NCI-H526 (cell line): Measurements from ENCODE around the gene SELENON.

ENCODE experiments used
- DNase-seq, 2 experiments: peaks; one replicate each; lab custom pipeline; 2025; lab: John Stamatoyannopoulos, UW

SELENON gene, protein sequence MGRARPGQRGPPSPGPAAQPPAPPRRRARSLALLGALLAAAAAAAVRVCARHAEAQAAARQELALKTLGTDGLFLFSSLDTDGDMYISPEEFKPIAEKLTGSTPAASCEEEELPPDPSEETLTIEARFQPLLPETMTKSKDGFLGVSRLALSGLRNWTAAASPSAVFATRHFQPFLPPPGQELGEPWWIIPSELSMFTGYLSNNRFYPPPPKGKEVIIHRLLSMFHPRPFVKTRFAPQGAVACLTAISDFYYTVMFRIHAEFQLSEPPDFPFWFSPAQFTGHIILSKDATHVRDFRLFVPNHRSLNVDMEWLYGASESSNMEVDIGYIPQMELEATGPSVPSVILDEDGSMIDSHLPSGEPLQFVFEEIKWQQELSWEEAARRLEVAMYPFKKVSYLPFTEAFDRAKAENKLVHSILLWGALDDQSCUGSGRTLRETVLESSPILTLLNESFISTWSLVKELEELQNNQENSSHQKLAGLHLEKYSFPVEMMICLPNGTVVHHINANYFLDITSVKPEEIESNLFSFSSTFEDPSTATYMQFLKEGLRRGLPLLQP

DNA sequence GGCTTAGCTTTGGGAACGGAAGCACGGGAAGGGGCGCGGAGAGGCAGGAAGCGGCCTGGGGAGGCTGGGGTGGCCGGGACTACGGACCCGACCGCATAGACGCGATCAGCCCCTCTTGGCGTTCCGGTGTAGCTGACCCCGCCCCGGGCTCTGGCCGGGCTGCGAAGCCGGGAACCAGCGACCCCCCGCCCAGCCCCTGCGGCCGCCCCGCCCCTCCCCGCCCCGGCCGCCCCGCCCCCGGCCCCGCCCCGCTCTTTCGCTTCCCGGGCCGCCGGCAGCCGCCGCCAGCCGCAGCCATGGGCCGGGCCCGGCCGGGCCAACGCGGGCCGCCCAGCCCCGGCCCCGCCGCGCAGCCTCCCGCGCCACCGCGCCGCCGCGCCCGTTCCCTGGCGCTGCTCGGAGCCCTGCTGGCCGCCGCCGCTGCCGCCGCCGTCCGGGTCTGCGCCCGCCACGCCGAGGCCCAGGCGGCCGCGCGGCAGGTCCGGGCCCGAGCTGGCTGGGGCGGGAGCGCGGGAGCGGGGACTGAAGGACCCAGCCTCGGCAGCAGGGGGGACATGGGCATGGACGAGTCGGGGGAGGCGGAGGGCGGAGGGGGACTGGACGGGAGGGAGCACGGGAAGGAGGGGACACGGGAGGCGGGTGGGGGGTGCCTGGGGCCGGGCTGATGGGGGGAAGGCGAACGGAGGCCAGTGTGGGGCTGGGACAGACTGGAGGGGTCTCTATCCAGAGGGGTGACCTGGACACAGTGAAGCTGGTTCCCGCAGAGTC is at the start of gene SELENON:
Gene SELENON, plus strand, starts transcription at position 259 of the 768 bp plus-strand sequence. Its CDS starts 38 bp downstream, at position 297.
- DNase-seq: peak in 1 of 2 experiments; percentile 84

DNA sequence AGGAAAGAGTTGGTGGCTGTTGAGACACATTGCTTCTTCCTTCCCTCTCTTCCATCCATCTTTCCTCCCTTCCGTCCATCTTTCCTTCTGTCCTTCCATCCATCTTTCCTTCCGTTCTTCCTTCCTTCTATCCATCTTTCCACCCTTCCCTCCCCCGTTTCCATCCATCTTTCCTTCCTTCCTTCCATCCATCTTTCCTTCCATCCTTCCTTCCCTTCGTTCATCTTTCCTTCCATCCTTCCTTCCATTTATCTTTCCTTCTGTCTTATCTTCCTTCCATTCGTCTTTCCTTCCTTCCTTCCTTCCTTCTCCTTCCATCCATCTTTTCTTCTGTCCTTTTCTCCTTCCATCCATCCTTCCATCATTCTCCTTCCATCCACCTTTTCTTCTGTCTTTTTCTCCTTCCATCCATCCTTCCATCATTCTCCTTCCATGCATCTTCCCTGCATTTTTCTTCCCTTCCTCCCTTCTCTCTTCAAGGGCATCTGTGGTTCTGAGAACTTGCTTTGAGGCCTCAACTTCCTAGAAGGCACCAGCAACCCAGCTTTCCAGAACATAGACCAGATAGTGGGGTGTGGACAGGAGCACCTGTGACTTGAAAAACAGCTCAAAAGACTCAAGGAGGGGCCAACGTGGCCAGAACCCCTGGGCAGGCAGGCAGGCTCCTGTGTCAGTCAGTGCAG is 48.9 kb upstream of the SELENON start:
- DNase-seq: no peak

DNA sequence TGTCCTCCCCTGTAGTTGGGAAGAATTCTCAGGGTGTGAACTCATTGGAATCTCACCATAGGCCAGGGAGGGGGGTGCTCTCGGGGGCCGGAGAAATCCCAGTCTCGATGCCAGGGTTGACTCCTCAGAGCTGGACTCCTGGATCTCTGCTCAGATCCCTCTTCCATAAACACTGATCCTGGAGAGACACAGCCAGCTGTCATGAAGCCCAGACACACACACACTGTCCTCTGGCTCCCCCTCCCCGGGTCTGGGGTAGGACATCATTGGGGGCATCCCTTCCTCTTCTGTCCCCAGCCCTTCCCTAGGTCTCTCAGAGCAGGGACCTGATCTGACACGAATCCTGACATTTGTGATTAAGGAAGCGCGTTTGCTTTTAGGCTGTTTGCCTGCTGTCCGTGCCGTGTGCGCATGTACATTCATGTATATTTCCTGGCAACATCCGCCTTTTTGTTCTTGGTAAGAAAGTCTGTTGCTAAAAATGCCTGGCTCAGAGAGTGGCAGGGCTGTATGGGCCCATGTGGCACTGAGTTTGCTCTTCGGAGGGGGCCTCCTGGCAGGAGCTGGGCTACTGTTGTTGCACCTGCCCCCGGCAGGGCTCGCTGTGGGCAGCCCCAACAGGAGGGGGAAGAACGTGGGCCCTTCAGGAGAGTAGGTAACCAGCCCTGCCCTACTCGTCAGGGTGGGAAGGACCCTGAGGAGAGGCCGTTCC is 45.4 kb upstream of the SELENON start:
- DNase-seq: no peak

DNA sequence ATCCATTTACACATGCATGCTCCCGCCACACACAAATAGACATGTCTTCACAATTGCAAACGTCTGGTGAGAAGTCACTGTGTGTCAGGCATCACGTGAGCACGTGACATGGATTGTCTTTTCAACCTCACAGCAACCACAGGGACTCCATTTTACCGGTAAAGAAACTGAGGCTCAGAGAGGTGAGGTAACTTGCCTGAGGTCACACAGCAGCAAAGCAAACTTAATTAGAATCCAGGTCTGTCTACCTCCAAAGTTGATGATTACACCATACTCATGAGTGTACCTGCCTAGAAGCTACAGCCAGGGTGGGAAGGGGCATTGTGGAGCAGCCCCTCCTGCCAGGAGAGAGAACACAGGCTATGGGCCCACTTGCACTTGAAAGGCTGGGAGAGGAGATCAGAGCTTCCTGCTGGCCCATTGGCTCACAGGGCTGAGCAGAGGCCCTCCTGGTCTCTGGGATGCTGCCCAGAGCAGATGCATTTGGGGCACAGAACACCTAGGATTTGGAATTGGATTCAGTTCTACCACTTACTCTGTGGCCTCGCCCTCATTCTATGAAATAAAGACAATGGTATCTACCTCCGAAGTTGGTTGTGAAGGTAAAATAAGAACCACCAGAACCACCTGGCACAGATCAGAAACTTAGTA is 44.4 kb upstream of the SELENON start:
- DNase-seq: no peak

DNA sequence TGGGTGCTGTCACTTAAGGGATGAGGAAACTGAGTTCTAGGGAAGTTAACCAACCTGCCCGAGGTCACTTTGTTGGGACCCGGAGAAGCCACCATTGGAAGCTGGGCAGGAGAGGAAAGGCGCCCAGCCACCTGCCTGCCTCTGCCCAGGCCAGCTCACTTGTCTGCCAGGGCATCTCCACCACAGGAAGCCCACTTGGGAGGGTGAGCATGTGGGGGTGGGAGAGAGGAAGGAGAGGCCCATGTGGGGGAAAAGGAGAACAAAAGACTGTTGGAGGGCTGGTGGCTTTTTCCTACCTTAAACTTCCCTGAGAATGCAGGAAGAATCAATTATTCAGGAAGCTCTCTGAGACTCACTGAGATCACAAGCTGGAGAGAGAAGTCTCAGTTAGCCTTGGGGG is 43.8 kb upstream of the SELENON start:
- DNase-seq: no peak

DNA sequence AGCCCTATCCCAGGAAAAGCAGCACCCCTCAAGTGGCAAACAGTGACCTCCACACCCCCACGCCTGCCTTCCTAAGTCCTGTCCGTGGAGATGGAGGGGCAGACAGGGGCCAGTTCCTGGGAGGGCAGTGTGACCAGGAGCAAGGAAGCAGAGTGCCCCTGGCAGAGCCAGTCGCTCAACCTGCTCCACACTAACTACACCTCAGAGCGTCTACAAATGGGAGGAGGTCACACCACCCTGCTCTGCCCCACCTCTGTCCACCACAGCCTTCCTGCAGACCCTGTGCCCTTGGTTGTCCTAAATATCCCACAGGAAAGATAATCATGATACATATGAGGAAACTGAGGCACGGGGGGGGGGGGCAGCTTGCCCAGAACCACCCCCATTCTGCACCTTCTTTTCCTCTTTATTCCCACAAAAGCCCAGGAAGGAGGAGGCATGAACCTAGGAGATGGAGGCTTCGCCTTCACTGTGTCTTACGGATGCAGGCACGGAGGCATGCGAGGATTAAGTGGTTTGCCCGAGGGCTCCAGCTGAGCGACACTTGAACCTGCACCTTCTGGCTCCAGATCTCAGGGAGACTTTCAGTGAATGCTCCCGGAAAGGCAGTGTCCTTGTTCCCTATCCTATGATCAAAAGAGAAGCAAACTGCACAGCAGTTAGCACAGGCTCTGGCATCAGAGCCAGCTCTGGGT is 42.7 kb upstream of the SELENON start:
- DNase-seq: no peak

DNA sequence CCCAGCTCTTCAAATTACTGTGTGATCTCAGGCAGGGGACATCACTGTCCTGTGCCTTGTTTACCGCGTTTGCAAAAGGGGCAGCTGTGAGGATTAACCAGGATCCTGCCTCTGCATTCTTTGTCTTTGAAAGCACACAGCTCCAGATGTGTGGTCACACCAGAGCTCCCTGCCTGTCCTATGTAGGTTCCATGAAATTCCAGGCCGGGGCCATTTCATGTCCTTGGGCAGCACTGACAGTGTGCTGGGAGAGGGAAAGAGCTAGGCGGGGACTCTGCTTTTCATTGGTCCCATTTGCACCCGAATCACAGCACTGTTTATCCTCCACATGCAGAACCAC is 42.2 kb upstream of the SELENON start:
- no peak for DNase-seq

DNA sequence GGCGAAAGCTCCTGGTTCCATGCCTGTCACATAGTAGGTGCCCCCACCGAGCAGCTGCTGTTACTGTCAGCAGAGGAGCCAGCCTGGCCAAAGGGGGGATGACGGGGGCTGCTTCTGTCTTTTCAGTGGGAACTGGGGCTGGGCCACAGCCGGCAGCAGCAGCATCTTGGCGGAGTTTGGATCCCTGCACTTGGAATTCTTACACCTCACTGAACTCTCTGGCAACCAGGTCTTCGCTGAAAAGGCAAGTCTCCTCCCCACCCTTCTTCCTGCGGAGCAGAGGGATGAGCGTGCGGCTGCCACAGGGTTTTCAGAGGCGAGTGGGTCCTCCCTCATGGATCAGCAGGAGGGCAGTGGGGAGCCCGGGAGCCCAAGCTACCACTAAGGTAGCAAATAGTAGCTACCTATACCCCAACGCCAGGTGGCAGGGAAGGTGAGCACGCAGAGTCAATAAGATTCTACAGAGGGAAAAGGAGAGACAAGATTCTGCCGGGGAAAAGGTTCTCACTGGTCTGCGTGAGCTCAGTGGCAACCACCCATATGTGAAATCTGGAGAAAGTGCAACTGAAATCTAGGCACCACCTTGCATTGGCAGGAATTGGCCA is 41.4 kb upstream of the SELENON start:
- DNase-seq: no peak

DNA sequence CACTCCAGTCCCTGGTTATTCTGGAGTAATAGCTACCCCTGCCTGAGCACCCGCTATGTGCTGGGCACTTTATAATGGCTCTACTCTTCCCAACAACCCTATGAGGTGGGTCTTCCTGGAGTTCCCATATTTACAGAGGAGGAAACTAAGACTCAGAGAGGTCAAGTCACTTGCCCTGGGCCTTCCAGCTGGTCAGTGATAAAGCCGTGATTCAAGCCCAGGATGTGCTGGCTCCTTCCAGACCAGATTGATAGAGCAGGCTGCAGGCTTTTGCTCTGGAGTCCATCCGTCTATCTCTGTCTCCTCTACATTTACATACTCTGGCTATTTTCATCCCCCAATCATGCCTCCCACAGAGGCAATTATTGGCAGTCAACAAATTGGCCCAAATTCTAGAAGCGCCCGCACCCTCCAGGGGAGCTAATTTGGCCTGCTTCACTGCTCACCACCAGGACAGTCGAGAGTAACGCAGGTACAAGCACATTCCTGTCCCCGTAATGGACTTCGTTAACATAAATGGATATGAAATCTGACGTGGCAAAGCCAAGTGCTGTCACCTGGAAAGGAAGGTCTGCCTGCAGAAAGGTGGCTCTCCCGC is 39.8 kb upstream of the SELENON start:
- no peak for DNase-seq

DNA sequence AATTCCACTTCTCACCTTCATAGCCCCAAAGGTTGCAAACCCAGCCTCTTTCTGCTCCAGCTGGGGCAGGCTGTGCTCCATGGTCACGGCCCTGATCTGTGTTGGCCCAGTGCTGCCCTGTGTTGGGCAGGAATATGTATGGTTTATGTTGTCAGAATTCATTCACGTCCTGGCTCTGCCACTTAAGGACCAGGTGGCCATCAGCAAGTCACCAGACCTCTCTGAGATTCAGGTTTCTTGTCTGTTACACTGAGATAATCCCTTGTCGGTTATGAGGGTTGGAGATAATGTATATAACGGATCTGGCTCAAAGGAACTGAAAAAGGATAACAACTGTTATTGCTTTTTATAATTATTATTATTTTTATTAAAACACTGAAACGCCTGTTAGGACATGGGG is 39.1 kb upstream of the SELENON start:
- DNase-seq: no peak

DNA sequence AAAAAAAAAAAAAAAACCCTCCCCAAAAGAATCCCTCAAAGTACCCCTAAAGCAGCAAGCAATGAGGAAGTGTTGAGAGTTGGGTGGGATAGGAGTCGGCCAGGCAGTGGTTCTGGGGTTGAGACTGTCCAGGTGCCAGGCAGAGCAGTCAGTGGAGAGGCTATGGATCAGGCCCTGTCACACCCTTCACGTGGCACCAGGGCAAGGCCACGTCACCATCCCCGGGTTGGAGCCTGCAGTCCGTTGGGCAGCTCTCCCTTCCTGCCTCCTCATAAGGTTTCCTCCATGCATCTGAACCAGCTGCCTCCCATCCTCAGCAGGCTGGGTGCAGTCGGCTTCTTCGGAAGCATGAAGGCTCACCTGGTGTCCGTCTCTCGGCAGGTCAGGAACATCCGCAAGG is 36.5 kb upstream of the SELENON start:
- DNase-seq: no peak

DNA sequence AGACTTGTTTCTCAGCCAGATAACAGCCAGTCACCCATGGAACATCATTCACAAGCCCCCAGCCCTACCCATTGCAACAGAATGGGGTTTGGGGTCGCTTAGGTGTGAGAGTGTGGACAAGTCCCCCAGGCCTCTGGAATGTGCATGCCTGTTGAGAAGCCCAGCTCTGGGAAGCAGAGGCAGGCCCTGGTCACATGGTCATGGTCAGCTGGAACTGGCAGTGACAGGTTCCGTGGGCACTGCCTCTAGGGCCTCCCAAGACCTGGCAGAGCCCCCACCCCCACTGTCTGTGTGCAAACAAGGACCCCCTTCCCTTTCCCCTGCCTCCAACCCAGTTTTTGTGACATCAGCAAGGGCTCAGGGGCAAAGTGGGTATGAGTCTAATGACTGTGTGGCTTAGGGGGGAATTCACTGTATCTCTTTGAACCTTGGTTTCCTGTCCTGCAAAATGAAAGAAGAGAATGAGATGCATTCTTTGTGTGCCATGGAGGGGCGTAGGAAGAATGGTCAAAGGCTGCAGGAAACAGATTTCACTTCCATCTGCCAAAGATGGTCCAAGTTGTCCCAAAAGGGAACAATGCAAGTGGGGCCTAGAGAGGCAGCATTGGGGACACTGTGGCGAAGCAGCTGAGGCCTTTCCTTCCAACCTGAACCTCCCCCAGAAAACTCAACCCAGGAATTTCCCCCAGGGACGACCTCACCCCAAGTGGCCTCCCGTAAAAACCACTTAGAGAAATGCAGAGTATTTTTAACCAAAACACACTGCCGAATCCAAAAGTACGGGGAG is 34.7 kb upstream of the SELENON start:
- DNase-seq: no peak

DNA sequence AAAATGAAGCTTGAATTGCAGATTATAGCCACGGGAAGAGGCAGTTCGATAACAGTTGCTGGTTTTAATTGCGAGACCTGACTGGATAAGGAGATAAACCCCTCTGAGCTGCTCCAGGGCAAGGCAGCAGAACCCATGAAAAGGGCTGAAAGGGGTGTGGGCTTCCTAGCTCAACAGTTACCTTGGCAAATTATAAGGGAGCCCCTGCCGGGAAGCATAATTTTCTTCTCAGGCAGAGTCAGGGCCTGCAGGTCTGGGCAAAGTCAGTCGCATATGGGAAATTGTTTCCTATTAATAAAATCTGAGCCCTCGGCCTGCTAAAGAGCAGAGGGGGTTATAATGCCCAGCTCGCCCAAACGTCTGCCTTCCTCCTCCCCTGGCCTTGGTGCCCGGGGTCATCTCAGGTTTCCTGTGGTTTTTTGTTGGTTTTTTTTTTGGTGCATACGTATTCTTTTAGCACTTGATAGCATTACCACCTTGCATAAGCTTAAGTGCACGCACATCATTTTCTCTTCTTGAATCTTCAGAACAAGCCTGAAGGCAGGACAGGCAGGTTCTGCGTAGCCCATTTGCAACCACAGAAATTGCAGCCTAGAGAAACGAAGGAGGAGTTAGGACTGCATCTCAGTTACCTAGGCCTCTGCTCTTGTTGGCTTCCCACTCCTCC is 33.9 kb upstream of the SELENON start:
- DNase-seq: no peak

DNA sequence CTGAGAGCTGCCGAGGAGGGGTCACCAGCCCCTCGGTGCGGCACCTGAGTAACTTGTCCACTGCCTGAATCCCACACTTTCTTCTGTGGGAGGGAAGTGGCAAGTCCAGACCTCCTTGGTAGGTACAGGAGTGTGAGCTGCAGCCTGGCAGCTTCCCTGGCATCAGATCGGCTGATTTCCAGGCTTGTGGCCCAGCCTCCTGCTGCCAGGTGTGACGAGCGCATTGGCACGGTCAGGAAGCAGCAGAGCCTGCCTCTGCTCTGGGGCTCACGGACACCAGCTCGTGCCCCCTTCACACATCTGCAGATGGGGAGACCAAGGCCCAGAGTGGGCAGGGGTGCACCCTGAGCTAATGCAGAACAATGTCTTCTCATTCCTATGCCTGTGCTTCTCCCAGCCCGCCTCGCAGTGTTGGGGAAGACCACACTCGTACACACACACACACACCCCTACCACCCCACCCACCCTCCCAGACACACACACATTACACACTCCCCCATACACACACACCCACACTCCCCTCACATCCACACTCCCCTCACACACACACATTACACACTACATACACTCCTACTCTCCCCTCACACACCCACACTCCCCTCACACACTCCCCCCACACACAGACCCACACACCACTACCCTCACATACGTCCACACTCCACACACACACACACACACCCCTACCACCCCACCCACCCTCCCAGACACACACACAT is 33.1 kb upstream of the SELENON start:
- no peak for DNase-seq

DNA sequence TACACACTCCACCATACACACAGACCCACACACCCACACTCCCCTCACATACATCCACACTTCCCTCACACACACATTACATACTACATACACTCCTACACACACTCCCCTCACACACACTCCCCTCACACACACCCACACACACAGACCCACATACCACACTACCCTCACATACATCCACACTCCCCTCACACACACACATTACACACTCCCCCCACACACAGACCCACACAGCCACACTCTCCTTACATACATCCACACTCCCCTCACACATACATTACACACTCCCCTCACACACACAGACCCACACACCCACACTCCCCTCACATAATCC is 32.6 kb upstream of the SELENON start:
- DNase-seq: no peak

DNA sequence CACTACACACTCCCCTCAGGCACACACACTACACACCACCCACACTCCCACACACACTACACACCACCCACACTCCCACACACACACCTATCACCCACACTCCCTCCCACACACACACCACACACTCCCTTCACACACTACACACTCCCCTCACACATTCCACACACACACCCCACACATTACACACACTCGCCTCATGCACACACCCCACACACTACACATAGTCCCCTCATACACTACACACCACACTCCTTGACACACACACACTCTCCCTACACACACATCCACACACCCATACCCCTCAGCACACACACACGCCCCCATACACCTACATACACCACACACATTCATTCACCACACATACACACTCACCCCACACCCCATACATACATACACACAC is 31.0 kb upstream of the SELENON start:
- DNase-seq: no peak

DNA sequence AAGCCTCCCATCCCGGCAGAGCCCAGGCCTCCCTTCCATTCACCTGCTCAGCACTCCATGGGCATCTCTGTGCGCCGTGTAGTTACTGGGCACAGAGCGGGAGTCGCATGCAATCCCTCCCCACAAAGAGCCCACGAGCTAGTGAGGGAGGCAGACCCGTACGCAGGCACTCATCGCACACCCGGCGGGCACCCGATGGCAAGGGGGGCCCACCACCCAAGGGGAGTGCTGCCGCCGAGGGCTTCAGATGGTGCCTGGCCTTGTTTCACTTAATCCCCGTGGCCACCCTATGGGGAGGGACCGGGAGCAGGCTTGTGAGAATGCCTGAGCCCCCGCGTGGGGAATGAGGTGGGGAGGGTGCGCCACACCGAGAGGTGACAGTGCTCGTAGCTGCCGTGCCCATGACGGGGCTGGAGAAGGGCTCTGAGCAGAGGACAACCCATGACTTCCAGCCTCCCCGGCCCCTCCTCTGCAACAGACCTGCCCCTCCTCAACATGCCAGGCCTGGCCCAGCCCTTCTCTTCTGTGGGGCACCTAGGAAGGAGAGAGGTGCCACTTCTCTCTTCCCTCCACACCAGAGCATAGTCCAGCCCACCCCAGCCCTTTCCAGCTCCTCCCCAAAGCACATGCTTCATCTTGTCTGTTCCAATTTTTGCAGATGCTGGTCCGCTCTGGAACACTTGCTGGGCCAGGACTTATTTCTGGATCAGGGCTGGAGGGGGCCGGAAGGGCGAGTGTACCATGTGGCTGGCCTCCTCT is 30.2 kb upstream of the SELENON start:
- no peak for DNase-seq
